Measurements from ENCODE around the gene BRWD1.
A peak's percentile ranks its signal among the peaks of the same experiment; 100 is the strongest.

Gene BRWD1

GRCh38 chr21:39184050-39184980, 129.1 kb downstream of the BRWD1 start:
- H3K9ac ChIP-seq (ENCODE audit: low read length): peak overlapping the region; percentile 94
- H3K27ac ChIP-seq (ENCODE audit: low read depth, low read length): peak overlapping the region; percentile 79
- no peak overlapping the region for H2AFZ ChIP-seq (ENCODE audit: low read depth, low read length, severe bottlenecking)

GRCh38 chr21:39183272-39184049, 130.0 kb downstream of the BRWD1 start, which contains the start of gene PSMG1:
TSS of gene PSMG1 (minus strand) at chr21:39183451. CDS start at chr21:39183385, 66 bp downstream.
- Histone ChIP-seq H3K9me3 (ENCODE audit: insufficient read depth, low read length) (no peaks in the 10 kb centered on the region), H3K27me3 (ENCODE audit: low read length) (no peaks in the 10 kb centered on the region), H3K4me2 (ENCODE audit: low read depth, low read length, poor library complexity, severe bottlenecking) (peak within 1 kb of the TSS; percentile 79), H3F3A (ENCODE audit: insufficient read depth) (peaks cover 46% of the 10 kb centered on the region), H3K9me2 (replicated peaks; ENCODE audit: insufficient read depth, low read length) (no peaks in the 10 kb centered on the region), H3K36me3 (ENCODE audit: low read length) (peaks cover 9% of the 10 kb centered on the region), H3K4me3 (ENCODE audit: insufficient read depth, low read length, poor library complexity, severe bottlenecking) (peak within 1 kb of the TSS; percentile 86), H3K27ac (ENCODE audit: low read depth, low read length) (peak within 1 kb of the TSS; percentile 79), H3K79me2 (ENCODE audit: insufficient read depth, low read length) (peaks cover 38% of the 10 kb centered on the region), H4K20me1 (ENCODE audit: low read depth, low read length) (peaks cover 3% of the 10 kb centered on the region; the same call in 1 of the 2 replicates), H2AFZ (ENCODE audit: low read depth, low read length, severe bottlenecking) (peak within 1 kb of the TSS; percentile 45), H3K9ac (ENCODE audit: low read length) (peak within 1 kb of the TSS; percentile 94)
- TF ChIP-seq EZH2phosphoT487 (conservative IDR thresholded peaks at IDR 0.05; ENCODE audit: low read length): no peak
- TF ChIP-seq, protein P1, sequence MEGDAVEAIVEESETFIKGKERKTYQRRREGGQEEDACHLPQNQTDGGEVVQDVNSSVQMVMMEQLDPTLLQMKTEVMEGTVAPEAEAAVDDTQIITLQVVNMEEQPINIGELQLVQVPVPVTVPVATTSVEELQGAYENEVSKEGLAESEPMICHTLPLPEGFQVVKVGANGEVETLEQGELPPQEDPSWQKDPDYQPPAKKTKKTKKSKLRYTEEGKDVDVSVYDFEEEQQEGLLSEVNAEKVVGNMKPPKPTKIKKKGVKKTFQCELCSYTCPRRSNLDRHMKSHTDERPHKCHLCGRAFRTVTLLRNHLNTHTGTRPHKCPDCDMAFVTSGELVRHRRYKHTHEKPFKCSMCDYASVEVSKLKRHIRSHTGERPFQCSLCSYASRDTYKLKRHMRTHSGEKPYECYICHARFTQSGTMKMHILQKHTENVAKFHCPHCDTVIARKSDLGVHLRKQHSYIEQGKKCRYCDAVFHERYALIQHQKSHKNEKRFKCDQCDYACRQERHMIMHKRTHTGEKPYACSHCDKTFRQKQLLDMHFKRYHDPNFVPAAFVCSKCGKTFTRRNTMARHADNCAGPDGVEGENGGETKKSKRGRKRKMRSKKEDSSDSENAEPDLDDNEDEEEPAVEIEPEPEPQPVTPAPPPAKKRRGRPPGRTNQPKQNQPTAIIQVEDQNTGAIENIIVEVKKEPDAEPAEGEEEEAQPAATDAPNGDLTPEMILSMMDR (IDR thresholded peaks at IDR 0.05; ENCODE audit: insufficient read depth, low read length, poor library complexity, severe bottlenecking): no peak

More at GRCh38 chr21:39184050-39184980, 129.1 kb downstream of the BRWD1 start:
- peaks cover 54% of the 10 kb centered on the region for H3F3A ChIP-seq (ENCODE audit: insufficient read depth)
- TF ChIP-seq, protein P1 (IDR thresholded peaks at IDR 0.05; ENCODE audit: insufficient read depth, low read length, poor library complexity, severe bottlenecking): no peak
- TF ChIP-seq EZH2phosphoT487 (conservative IDR thresholded peaks at IDR 0.05; ENCODE audit: low read length): no peak
- H3K4me3 ChIP-seq (ENCODE audit: insufficient read depth, low read length, poor library complexity, severe bottlenecking): peak overlapping the region; percentile 86
- H3K4me2 ChIP-seq (ENCODE audit: low read depth, low read length, poor library complexity, severe bottlenecking): peak overlapping the region; percentile 79
- peaks cover 36% of the 10 kb centered on the region for H3K79me2 ChIP-seq (ENCODE audit: insufficient read depth, low read length)
- peaks cover 9% of the 10 kb centered on the region for H3K36me3 ChIP-seq (ENCODE audit: low read length)
- H4K20me1 ChIP-seq (ENCODE audit: low read depth, low read length): peaks cover 3% of the 10 kb centered on the region; the same call in 1 of the 2 replicates
- H3K27me3 ChIP-seq (ENCODE audit: low read length): no peaks in the 10 kb centered on the region
- H3K9me3 ChIP-seq (ENCODE audit: insufficient read depth, low read length): no peaks in the 10 kb centered on the region
- no peaks in the 10 kb centered on the region for H3K9me2 ChIP-seq (replicated peaks; ENCODE audit: insufficient read depth, low read length)

DNA sequence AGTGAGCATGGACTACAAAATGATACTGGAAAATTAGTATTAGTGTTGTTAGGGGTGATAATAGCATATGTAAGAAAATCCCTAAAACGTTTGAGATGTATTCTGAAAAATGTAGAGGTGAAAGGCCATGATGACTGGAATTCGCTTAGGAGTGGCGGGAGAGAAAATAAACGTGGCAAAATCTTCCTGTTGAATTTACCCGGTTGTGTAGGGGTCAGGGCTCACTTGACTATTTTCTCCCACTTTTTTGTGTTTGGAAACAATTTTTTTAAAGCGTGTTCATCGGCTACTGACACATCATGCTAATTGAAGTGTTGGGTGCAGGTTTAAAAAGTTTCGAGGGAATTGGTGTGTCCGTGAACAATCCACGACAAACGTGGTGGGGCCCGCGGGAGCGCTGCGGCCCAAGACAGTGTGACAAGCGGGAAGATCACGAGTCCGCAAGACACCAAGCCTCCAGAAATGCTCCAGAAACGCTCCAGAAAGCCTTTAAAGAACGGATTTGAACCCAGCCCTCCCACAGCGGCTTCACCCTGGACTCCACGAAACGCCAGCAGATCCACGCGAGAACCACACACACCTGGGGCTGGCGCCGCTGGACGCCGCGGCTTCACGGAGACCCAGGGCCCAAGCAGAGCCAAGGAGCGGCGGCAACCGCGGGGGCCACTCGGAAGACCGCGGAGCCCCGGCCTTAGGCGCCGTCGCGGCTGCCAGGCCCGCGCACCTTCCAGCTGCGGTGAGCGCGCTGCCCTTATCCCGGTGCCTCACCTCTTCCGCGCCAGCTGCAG, 130.8 kb downstream of the BRWD1 start:
- H3K4me3 ChIP-seq (ENCODE audit: insufficient read depth, low read length, poor library complexity, severe bottlenecking): peak overlapping the region; percentile 86
- peaks cover 38% of the 10 kb centered on the region for H3K79me2 ChIP-seq (ENCODE audit: insufficient read depth, low read length)
- peaks cover 3% of the 10 kb centered on the region; the same call in 1 of the 2 replicates for H4K20me1 ChIP-seq (ENCODE audit: low read depth, low read length)
- H3K9me2 ChIP-seq (replicated peaks; ENCODE audit: insufficient read depth, low read length): no peaks in the 10 kb centered on the region
- TF ChIP-seq EZH2phosphoT487 (conservative IDR thresholded peaks at IDR 0.05; ENCODE audit: low read length): no peak
- TF ChIP-seq, protein P1 (IDR thresholded peaks at IDR 0.05; ENCODE audit: insufficient read depth, low read length, poor library complexity, severe bottlenecking): no peak
- peak overlapping the region; percentile 79 for H3K27ac ChIP-seq (ENCODE audit: low read depth, low read length)
- peak overlapping the region; percentile 45 for H2AFZ ChIP-seq (ENCODE audit: low read depth, low read length, severe bottlenecking)
- no peaks in the 10 kb centered on the region for H3K9me3 ChIP-seq (ENCODE audit: insufficient read depth, low read length)
- peaks cover 38% of the 10 kb centered on the region for H3F3A ChIP-seq (ENCODE audit: insufficient read depth)
- peaks cover 16% of the 10 kb centered on the region for H3K36me3 ChIP-seq (ENCODE audit: low read length)
- peak overlapping the region; percentile 94 for H3K9ac ChIP-seq (ENCODE audit: low read length)
- peak overlapping the region; percentile 79 for H3K4me2 ChIP-seq (ENCODE audit: low read depth, low read length, poor library complexity, severe bottlenecking)
- no peaks in the 10 kb centered on the region for H3K27me3 ChIP-seq (ENCODE audit: low read length)
